AG04449 (cell line): ENCODE data around the gene NFS1.

Source experiments
- CTCF ChIA-PET: fragments of 350-600 bp; formaldehyde crosslinking; extraction: SDS; loops from one replicate; lab custom pipeline; 2021; ENCODE audit warnings: antibody characterized with exemption; lab: Yijun Ruan, JAX
- POLR2A ChIA-PET: fragments of 400-600, 350-600 bp; formaldehyde crosslinking; extraction: SDS; loops from one replicate; lab custom pipeline; 2020; ENCODE audit warnings: antibody characterized with exemption, inconsistent platforms; lab: Yijun Ruan, JAX
- DNase-seq: peaks from one replicate; pipeline ENCODE4 v3.0.0-alpha.2; 2010; ENCODE audit warnings: low read depth, low spot score
- H3K4me3 ChIP-seq: 2 replicates; pipeline ENCODE4 v1.5.1; 2011; ENCODE audit warnings: low read depth, mild to moderate bottlenecking, control low read depth, low read length
- CTCF ChIP-seq: IDR thresholded peaks from one replicate; pipeline ENCODE4 v1.5.1; 2011; ENCODE audit warnings: mild to moderate bottlenecking, moderate library complexity, low read length, control low read depth, inconsistent platforms; ENCODE audit not compliant: insufficient read depth; ENCODE audit errors: missing control alignments

The NFS1 gene

GRCh38 chr20:35665949-35666288 is 33.2 kb downstream of the NFS1 start:
- CTCF ChIA-PET, result interaction anchor here (1.2 to 1.3 kb wide), 2 partner anchors 10 to 12 kb away, joined by 4 to 7 read pairs; no protein-coding TSS in a partner anchor
- TF ChIP-seq CTCF, result no peak
- POLR2A ChIA-PET, result interaction anchor here (0.7 kb wide), 1 partner anchor 48 kb away, joined by 7 read pairs; no protein-coding TSS in a partner anchor
- DNase-seq, result no peak
- H3K4me3 ChIP-seq, result no peak overlapping the region

DNA sequence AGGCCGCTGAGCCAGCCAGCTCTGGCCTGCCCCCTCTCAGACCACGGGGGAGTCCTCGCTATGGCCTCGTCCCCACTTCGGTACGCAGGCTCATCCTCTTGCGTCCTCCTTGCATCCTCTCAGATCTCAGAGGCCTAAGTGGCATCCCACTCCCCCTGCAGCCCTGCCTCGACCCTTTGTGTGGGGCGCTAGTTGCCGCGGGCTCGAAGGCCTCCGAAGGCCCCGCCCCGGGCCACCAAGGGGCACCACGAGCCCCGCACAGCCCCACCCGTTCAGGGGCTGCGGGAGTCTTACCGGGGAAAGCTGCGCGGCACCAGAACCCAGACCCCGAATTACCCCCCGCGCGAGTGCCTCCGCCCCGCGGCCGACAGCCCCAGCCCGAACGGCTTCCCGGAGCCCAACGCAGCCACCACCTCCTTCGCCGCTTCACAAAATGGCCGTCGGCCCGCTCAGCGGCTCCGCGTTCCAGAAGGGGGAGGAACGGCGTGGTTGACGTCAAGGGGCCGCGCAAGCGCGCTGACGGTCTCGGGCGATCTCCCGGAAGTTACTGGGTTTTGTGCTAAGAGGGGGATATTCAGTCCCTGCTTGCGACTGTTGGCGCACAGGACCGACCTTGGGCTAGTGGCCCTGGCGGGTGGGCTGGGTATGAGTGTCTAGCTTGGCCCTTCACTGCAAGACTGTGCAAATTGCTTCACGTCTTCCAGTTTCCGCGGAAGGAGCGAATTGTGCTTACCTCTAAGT is 34.5 kb downstream of the NFS1 start, which contains the start of the genes CPNE1 and RBM12:
Gene CPNE1, minus strand, starts transcription at position 435 of the 741 bp plus-strand sequence. CDS start 31,977 bp downstream, outside the sequence.
Gene RBM12, minus strand, starts transcription at position 435 of the 741 bp plus-strand sequence. CDS start 9,578 bp downstream, outside the sequence.
- CTCF ChIA-PET, result interaction anchor here (0.7 to 1.9 kb wide), 4 partner anchors 10 to 258 kb away, joined by 3 to 6 read pairs (median 4); no protein-coding TSS in a partner anchor

GRCh38 chr20:35663516-35664465 is 35.4 kb downstream of the NFS1 start:
- peak overlapping the region; percentile 99 for H3K4me3 ChIP-seq
- no peak for TF ChIP-seq CTCF
- ChIA-PET POLR2A (interaction anchor here (0.7 to 1.4 kb wide), 3 partner anchors 45 to 220 kb away, joined by 3 to 8 read pairs (median 3); no protein-coding TSS in a partner anchor), CTCF (interaction anchor here (0.7 to 1.9 kb wide), 6 partner anchors 9 to 259 kb away, joined by 3 to 6 read pairs (median 3); no protein-coding TSS in a partner anchor)
- DNase-seq, result no peak

More for the DNA sequence above, 34.5 kb downstream of the NFS1 start, which contains the start of the genes CPNE1 and RBM12:
- H3K4me3 ChIP-seq, result peak within 1 kb of the TSS; percentile 99
- TF ChIP-seq CTCF, result no peak
- POLR2A ChIA-PET, result interaction anchor here (0.9 to 1.4 kb wide), 2 partner anchors 46 to 219 kb away, joined by 3 to 8 read pairs; no protein-coding TSS in a partner anchor
- peak; percentile 41 for DNase-seq

- peak overlapping the region; percentile 99 for H3K4me3 ChIP-seq
- TF ChIP-seq CTCF, result no peak
- ChIA-PET CTCF (interaction anchor here (0.8 kb wide), 1 partner anchor 44 kb away, joined by 3 read pairs; no protein-coding TSS in a partner anchor), POLR2A (no interaction called here)
- DNase-seq, result no peak
Observed at GRCh38 chr20:35662551-35662950, 36.6 kb downstream of the NFS1 start.

GRCh38 chr20:35661908-35662307 is 37.2 kb downstream of the NFS1 start:
- peak overlapping the region; percentile 99 for H3K4me3 ChIP-seq
- CTCF ChIA-PET, result interaction anchor here (1.2 kb wide), 1 partner anchor 198 kb away, joined by 3 read pairs; no protein-coding TSS in a partner anchor
- no peak for TF ChIP-seq CTCF
- POLR2A ChIA-PET, result no interaction called here
- no peak for DNase-seq
